Thyroid gland (tissue), 4 donors: ENCODE data around the gene RSRC1.

Experiments
- POLR2A ChIP-seq, 2 donors: fragments of 450-650 bp; IDR thresholded peaks; one replicate each; pipeline ENCODE4 v1.6.1; 2017; ENCODE audit warnings: antibody characterized with exemption in 2 of 2, mild to moderate bottlenecking in 2 of 2, moderate library complexity in 1 of 2
- TF ChIP-seq, protein P1 (sequence below), 6 experiments: fragments of 200-600 bp in 3 of 6; fragments of 450-650 bp in 3 of 6; sonication (generic) in 3 of 6; IDR thresholded peaks; one replicate each; pipeline ENCODE4 v1.5.1; 2016 to 2019; ENCODE audit warnings: antibody characterized with exemption in 6 of 6, mild to moderate bottlenecking in 2 of 6, inconsistent platforms in 1 of 6, moderate library complexity in 1 of 6

GRCh38 chr3:158463556-158463955, 353.7 kb downstream of the RSRC1 start:
- TF ChIP-seq, protein P1, sequence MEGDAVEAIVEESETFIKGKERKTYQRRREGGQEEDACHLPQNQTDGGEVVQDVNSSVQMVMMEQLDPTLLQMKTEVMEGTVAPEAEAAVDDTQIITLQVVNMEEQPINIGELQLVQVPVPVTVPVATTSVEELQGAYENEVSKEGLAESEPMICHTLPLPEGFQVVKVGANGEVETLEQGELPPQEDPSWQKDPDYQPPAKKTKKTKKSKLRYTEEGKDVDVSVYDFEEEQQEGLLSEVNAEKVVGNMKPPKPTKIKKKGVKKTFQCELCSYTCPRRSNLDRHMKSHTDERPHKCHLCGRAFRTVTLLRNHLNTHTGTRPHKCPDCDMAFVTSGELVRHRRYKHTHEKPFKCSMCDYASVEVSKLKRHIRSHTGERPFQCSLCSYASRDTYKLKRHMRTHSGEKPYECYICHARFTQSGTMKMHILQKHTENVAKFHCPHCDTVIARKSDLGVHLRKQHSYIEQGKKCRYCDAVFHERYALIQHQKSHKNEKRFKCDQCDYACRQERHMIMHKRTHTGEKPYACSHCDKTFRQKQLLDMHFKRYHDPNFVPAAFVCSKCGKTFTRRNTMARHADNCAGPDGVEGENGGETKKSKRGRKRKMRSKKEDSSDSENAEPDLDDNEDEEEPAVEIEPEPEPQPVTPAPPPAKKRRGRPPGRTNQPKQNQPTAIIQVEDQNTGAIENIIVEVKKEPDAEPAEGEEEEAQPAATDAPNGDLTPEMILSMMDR (IDR thresholded peaks at IDR 0.05): no peak
- TF ChIP-seq POLR2A (IDR thresholded peaks at IDR 0.05): no peak
